ENCODE results near the gene ZNF367. TPM values are rescaled to one million over a fixed set of nuclear protein-coding genes. Genes with fewer than 3 reads are reported as not detected.

The ZNF367 gene
- total and polyA plus RNA-seq, 8 donors: 0.58 to 9.8 (median 1.8) TPM; not detected in 1

DNA sequence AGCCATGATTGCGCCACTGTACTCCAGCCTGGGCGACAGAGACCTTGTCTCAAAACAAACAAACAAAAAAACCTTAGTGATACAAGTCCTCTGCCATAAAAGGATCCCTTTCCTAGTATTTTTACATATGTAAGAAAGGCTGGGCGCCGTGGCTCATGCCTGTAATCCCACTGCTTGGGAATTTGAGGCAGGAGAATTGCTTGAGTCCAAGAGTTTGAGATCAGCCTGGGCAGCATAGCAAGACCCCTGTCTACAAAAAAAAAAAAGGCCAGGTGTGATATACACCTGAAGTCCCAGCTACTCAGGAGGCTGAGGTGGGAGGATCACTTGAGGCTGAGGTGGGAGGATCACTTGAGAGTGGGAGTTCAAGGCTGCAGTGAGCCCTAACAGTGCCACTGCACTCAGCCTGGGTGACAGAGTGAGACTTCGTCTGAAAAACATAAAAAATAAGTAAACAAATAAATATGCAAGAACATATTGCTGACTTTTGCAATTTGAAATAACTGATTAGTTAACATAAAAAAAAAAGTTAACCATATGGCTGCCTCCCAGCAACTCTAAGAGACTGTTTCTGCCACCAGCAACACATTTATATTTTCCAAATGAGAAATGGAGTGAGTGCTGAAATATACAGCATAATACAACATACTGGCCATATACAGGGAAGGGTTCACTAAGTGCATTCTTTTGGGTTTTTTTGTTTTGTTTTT lies 6.9 kb downstream of the ZNF367 start:
- H3K9me3 ChIP-seq: no peaks in the 10 kb centered on the region
- 88 to 93% (median 93%) methylated on average over 5 of the region's 5 CpGs for WGBS, 5 donors
- TF ChIP-seq EP300 (IDR thresholded peaks at IDR 0.05) (no peak), POLR2A (IDR thresholded peaks at IDR 0.05) (no peak), POLR2AphosphoS5 (IDR thresholded peaks at IDR 0.05) (no peak)
- TF ChIP-seq, protein P1, sequence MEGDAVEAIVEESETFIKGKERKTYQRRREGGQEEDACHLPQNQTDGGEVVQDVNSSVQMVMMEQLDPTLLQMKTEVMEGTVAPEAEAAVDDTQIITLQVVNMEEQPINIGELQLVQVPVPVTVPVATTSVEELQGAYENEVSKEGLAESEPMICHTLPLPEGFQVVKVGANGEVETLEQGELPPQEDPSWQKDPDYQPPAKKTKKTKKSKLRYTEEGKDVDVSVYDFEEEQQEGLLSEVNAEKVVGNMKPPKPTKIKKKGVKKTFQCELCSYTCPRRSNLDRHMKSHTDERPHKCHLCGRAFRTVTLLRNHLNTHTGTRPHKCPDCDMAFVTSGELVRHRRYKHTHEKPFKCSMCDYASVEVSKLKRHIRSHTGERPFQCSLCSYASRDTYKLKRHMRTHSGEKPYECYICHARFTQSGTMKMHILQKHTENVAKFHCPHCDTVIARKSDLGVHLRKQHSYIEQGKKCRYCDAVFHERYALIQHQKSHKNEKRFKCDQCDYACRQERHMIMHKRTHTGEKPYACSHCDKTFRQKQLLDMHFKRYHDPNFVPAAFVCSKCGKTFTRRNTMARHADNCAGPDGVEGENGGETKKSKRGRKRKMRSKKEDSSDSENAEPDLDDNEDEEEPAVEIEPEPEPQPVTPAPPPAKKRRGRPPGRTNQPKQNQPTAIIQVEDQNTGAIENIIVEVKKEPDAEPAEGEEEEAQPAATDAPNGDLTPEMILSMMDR (IDR thresholded peaks at IDR 0.05): no peak
- H3K4me1 ChIP-seq: peaks cover 0 to 18% (median 2%) of the 10 kb centered on the region in 4 donors
- intact Hi-C loops (cut with DNase I; ENCODE audit: low total_unique reads): no loop called here
- DNase-seq: no peak
- H3K27me3 ChIP-seq: no peaks in the 10 kb centered on the region
- H3K27ac ChIP-seq: no peak overlapping the region
- no peaks in the 10 kb centered on the region for H3K36me3 ChIP-seq
- H3K4me3 ChIP-seq: no peak overlapping the region

DNA sequence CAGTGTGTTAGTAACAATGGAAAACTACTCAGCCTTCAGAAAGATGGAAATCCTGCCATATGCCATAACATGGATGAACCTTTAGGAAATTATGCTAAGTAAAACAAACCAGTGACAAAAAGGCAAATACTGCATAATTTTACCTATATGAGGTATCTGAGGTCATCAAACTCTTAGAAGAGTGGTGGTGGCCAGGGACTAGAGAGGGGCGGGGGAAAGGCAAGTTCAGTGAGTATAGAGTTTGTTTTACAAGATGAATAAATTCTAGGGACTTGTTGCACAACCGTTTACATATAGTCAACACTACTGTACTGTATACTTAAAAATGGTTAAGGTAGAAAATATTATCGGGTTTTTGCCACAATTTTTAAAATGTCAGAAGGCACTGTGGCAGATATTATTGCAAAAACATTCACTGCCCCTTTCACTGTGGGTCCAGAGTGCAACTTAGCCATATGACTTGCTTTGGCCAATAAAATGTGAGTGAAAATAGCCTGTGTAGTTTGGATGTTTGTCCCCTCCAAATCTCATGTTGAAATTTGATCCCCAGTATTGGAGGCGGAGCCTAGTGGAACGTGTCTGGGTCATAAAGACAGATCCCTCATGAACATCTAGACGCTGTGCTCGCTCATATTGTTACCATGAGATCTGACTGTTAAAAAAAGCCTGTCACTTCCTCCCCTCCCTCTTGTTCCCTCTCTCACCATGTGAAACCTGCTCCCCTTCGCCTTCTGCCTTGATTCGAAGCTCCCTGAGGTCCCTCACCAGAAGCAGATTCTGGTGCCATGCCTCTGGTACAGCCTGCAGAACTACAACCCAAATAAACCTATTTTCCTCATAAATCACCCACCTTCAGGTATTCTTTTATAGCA lies 9.5 kb downstream of the ZNF367 start:
- no peak overlapping the region for H3K4me3 ChIP-seq
- TF ChIP-seq POLR2A (IDR thresholded peaks at IDR 0.05) (no peak), EP300 (IDR thresholded peaks at IDR 0.05) (no peak), POLR2AphosphoS5 (IDR thresholded peaks at IDR 0.05) (no peak)
- TF ChIP-seq, protein P1 (IDR thresholded peaks at IDR 0.05): no peak
- intact Hi-C loops (cut with DNase I; ENCODE audit: low total_unique reads): no loop called here
- WGBS, 5 donors: 73 to 80% (median 74%) methylated on average over 9 of the region's 9 CpGs
- H3K27me3 ChIP-seq: no peaks in the 10 kb centered on the region
- no peaks in the 10 kb centered on the region for H3K36me3 ChIP-seq
- peaks cover 0 to 4% (median 0%) of the 10 kb centered on the region in 4 donors for H3K4me1 ChIP-seq
- no peaks in the 10 kb centered on the region for H3K9me3 ChIP-seq
- no peak for DNase-seq
- no peak overlapping the region for H3K27ac ChIP-seq

DNA sequence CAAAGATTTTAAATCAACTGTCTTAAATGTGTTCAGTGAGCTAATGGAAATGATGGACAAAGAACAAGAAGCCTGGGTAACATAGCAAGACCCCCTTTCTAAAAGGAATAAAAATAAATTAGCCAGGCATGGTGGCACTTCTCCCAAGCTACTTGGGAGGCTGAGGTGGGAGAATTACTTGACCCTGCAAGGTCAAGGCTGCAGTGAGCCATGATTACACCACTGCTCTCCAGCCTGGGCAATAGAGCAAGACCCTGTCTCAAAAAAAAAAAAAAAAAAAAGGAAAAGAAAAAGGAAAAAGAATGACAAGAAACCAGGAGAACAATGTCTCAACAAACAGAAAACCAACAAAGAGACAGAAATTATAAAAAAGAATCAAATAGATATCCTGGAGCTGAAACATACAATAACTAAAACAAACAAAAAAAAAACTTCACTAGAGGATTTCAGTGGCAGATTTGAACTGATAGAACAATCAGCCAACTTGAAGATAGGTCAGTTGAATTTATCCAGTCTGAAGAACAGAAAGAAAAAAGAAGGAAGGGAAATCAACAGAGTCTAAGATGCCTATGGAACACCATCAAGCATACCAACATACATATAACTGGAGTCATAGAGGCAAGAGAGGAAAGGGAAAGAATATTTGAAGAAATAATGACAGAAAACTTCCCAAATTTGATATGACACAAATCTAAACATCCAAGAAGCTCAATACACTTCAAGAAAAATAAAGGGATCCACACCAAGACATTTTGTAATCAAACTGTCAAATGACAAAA lies 17.8 kb downstream of the ZNF367 start:
- H3K36me3 ChIP-seq: no peaks in the 10 kb centered on the region
- intact Hi-C loops (cut with DNase I; ENCODE audit: low total_unique reads): no loop called here
- no peaks in the 10 kb centered on the region for H3K27me3 ChIP-seq
- H3K27ac ChIP-seq: no peak overlapping the region
- H3K4me1 ChIP-seq: no peaks in the 10 kb centered on the region
- no peak for DNase-seq
- no peaks in the 10 kb centered on the region for H3K9me3 ChIP-seq
- H3K4me3 ChIP-seq: no peak overlapping the region
- TF ChIP-seq, protein P1 (IDR thresholded peaks at IDR 0.05): no peak

DNA sequence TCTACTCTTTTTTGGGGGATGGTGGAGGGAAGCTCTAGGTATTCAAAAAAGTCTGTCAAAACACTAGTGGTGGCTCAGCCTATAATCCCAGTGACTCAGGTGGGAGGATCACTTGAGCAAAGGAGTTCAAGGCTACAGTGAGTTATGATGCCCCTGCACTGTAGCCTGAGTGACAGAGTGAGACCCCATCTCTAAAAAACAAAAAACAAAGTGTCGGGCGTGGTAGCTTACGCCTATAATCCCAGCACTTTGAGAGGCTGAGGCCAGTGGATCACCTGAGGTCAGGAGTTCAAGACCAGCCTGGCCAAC lies 18.9 kb downstream of the ZNF367 start:
- Histone ChIP-seq H3K9me3 (no peaks in the 10 kb centered on the region), H3K4me1 (no peaks in the 10 kb centered on the region), H3K27me3 (no peaks in the 10 kb centered on the region), H3K27ac (no peak overlapping the region), H3K4me3 (no peak overlapping the region), H3K36me3 (no peaks in the 10 kb centered on the region)
- DNase-seq: peak in 1 of 2 donors; percentile 4
- 77 to 95% (median 87%) methylated on average over 3 of the region's 3 CpGs for WGBS, 5 donors
- intact Hi-C loops (cut with DNase I; ENCODE audit: low total_unique reads): no loop called here
- TF ChIP-seq POLR2AphosphoS5 (IDR thresholded peaks at IDR 0.05) (no peak), POLR2A (IDR thresholded peaks at IDR 0.05) (no peak), EP300 (IDR thresholded peaks at IDR 0.05) (no peak)
- TF ChIP-seq, protein P1 (IDR thresholded peaks at IDR 0.05): no peak
